ENCODE results near the gene TGFBR3. TPM values are rescaled to one million over a fixed set of nuclear protein-coding genes. Genes with fewer than 3 reads are reported as not detected.
A peak's percentile ranks its signal among the peaks of the same experiment; 100 is the strongest.

The TGFBR3 gene
- total and polyA plus RNA-seq, 9 of the 15 experiments (the other 6 are each of a cell fraction or from before 2014, with no cell fraction given): 3.6 to 32.4 (median 15.6) TPM

- TF ChIP-seq ZNF395 (CRISPR knock-in tag; IDR thresholded peaks at IDR 0.05) (no peak), SMAD3 (CRISPR knock-in tag; conservative IDR thresholded peaks at IDR 0.05) (no peak), BRD9 (IDR thresholded peaks at IDR 0.05; ENCODE audit: low read depth, partially characterized antibody) (no peak), CBFA2T2 (conservative IDR thresholded peaks at IDR 0.05) (peak; percentile 52), STAT5B (CRISPR knock-in tag; IDR thresholded peaks at IDR 0.05) (no peak), ZMIZ1 (IDR thresholded peaks at IDR 0.05; ENCODE audit: low read depth in 2 of 2, low read length in 2 of 2) (no peak), ADNP (tag; IDR thresholded peaks at IDR 0.05) (0 out of 2 replicates have a peak, but pooled peaks have one; percentile 29), RREB1 (CRISPR knock-in tag; IDR thresholded peaks at IDR 0.05) (no peak), KLF13 (tag; IDR thresholded peaks at IDR 0.05; ENCODE audit: borderline replicate concordance, low read depth) (no peak), MAX (CRISPR knock-in tag; IDR thresholded peaks at IDR 0.05) (no peak), TAL1 (IDR thresholded peaks at IDR 0.05) (peak; percentile 55; the same call in 1 of the 2 replicates)
Observed at GRCh38 chr1:91727763-91728162, 158.2 kb downstream of the TGFBR3 start (continued).
